Karpas-422 (cell line): ENCODE results near the gene SPO11. TPM values are rescaled to one million over a fixed set of nuclear protein-coding genes. Genes with fewer than 3 reads are reported as not detected.

Source experiments
- DNase-seq: peaks from one replicate; pipeline ENCODE4 v3.0.0-alpha.2; 2015
- H2AFZ ChIP-seq: fragments of 200-600 bp; sonication (generic); 2 replicates; pipeline ENCODE4 v1.6.1; 2014; ENCODE audit warnings: antibody characterized with exemption, low read length, mixed read lengths
- H3K27ac ChIP-seq: fragments of 200-600 bp; sonication (generic); 2 replicates; pipeline ENCODE4 v1.5.1; 2014; ENCODE audit warnings: mild to moderate bottlenecking, low read length, moderate library complexity
- H3K27me3 ChIP-seq: fragments of 200-600 bp; sonication (generic); 2 replicates; pipeline ENCODE4 v1.6.1; 2014; ENCODE audit warnings: low read length, mixed read lengths
- H3K36me3 ChIP-seq: fragments of 200-600 bp; sonication (generic); 2 replicates; pipeline ENCODE4 v1.6.1; 2014; ENCODE audit warnings: low read length, mixed read lengths; ENCODE audit not compliant: insufficient read depth
- H3K4me1 ChIP-seq: fragments of 200-600 bp; sonication (generic); 2 replicates; pipeline ENCODE4 v1.6.1; 2014; ENCODE audit warnings: mild to moderate bottlenecking, low read length, mixed read lengths
- H3K4me2 ChIP-seq: fragments of 200-600 bp; sonication (generic); 2 replicates; pipeline ENCODE4 v1.6.1; 2014; ENCODE audit warnings: low read length, low read depth, mild to moderate bottlenecking; ENCODE audit not compliant: poor library complexity, severe bottlenecking
- H3K4me3 ChIP-seq: fragments of 200-600 bp; sonication (generic); 2 replicates; pipeline ENCODE4 v1.5.1; 2014; ENCODE audit warnings: mild to moderate bottlenecking, antibody characterized with exemption, low read length, mixed read lengths
- H3K79me2 ChIP-seq: fragments of 200-600 bp; sonication (generic); 2 replicates; pipeline ENCODE4 v1.6.1; 2014; ENCODE audit warnings: mild to moderate bottlenecking, low read length, mixed read lengths
- H3K9ac ChIP-seq: fragments of 200-600 bp; sonication (generic); 2 replicates; pipeline ENCODE4 v1.6.0; 2014; ENCODE audit warnings: low read length
- H3K9me2 ChIP-seq: fragments of 200-600 bp; sonication (generic), shearing (Covaris generic); replicated peaks from 2 replicates; pipeline ENCODE4 v1.6.0; 2014; ENCODE audit warnings: mild to moderate bottlenecking, low read length, moderate library complexity; ENCODE audit not compliant: insufficient read depth
- H3K9me3 ChIP-seq: fragments of 300-700, 200-600 bp; sonication (generic); 2 replicates; pipeline ENCODE4 v1.6.1; 2014; ENCODE audit warnings: low read length, mixed read lengths
- H4K20me1 ChIP-seq: fragments of 200-600 bp; sonication (generic); 2 replicates; pipeline ENCODE4 v1.6.1; 2014; ENCODE audit warnings: mild to moderate bottlenecking, antibody characterized with exemption, low read length, low read depth; ENCODE audit not compliant: insufficient read depth
- total RNA-seq: library from RNA; depleted of rRNA; stranded (reverse); fragments of >200 nt; shearing (Covaris generic); gene quantifications from 2 replicates; pipeline ENCODE4 v1.2.3, GENCODE V29; 2014; ENCODE audit warnings: low replicate concordance

SPO11 gene
- total RNA-seq, 1 experiment from 2014 or later = not detected

- H3K27me3 ChIP-seq = no peaks in the 10 kb centered on the region
- no peak overlapping the region for H2AFZ ChIP-seq
- H3K79me2 ChIP-seq = peaks cover 4% of the 10 kb centered on the region; the same call in 1 of the 2 replicates
- 0 out of 2 replicates have a peak, but pooled peaks cover 4% of the 10 kb centered on the region for H4K20me1 ChIP-seq
- no peaks in the 10 kb centered on the region for H3K9me2 ChIP-seq
- no peak overlapping the region for H3K4me3 ChIP-seq
- H3K9ac ChIP-seq = no peak overlapping the region
- H3K4me1 ChIP-seq = no peaks in the 10 kb centered on the region
- no peak overlapping the region for H3K27ac ChIP-seq
- no peaks in the 10 kb centered on the region for H3K9me3 ChIP-seq
- peaks cover 65% of the 10 kb centered on the region for H3K36me3 ChIP-seq
- H3K4me2 ChIP-seq = no peak overlapping the region
- no peak for DNase-seq
These were observed 40.0 kb downstream of the SPO11 start for GRCh38 chr20:57369596-57369995.

GRCh38 chr20:57370316-57370715 is 40.7 kb downstream of the SPO11 start:
- no peak overlapping the region for H2AFZ ChIP-seq
- H3K9me2 ChIP-seq = no peaks in the 10 kb centered on the region
- no peak overlapping the region for H3K4me3 ChIP-seq
- H3K4me2 ChIP-seq = no peak overlapping the region
- no peaks in the 10 kb centered on the region for H3K27me3 ChIP-seq
- DNase-seq = no peak
- H3K27ac ChIP-seq = no peak overlapping the region
- H3K9me3 ChIP-seq = no peaks in the 10 kb centered on the region
- H3K79me2 ChIP-seq = peaks cover 4% of the 10 kb centered on the region; the same call in 1 of the 2 replicates
- no peak overlapping the region for H3K9ac ChIP-seq
- 0 out of 2 replicates have a peak, but pooled peaks cover 4% of the 10 kb centered on the region for H4K20me1 ChIP-seq
- H3K36me3 ChIP-seq = peaks cover 65% of the 10 kb centered on the region
- no peaks in the 10 kb centered on the region for H3K4me1 ChIP-seq

- Histone ChIP-seq H3K4me1 (no peaks in the 10 kb centered on the region), H3K4me2 (no peak overlapping the region), H3K79me2 (no peaks in the 10 kb centered on the region), H3K9ac (no peak overlapping the region), H3K9me2 (no peaks in the 10 kb centered on the region), H2AFZ (no peak overlapping the region), H3K27ac (no peak overlapping the region), H3K4me3 (no peak overlapping the region), H3K27me3 (no peaks in the 10 kb centered on the region), H3K36me3 (peaks cover 59% of the 10 kb centered on the region), H4K20me1 (0 out of 2 replicates have a peak, but pooled peaks cover 4% of the 10 kb centered on the region), H3K9me3 (no peaks in the 10 kb centered on the region)
- DNase-seq = no peak
These were observed 41.8 kb downstream of the SPO11 start for GRCh38 chr20:57371363-57371762.

GRCh38 chr20:57372157-57372556 is 42.6 kb downstream of the SPO11 start:
- Histone ChIP-seq H3K9me2 (no peaks in the 10 kb centered on the region), H3K4me3 (no peak overlapping the region), H3K4me2 (no peak overlapping the region), H3K79me2 (no peaks in the 10 kb centered on the region), H3K36me3 (peaks cover 51% of the 10 kb centered on the region), H3K4me1 (no peaks in the 10 kb centered on the region), H4K20me1 (0 out of 2 replicates have a peak, but pooled peaks cover 4% of the 10 kb centered on the region), H2AFZ (no peak overlapping the region), H3K9me3 (no peaks in the 10 kb centered on the region), H3K27ac (no peak overlapping the region), H3K9ac (no peak overlapping the region), H3K27me3 (no peaks in the 10 kb centered on the region)
- DNase-seq = peak; percentile 31

GRCh38 chr20:57372581-57373350 is 43.2 kb downstream of the SPO11 start:
- H3K36me3 ChIP-seq = peaks cover 48% of the 10 kb centered on the region
- no peaks in the 10 kb centered on the region for H3K27me3 ChIP-seq
- no peak overlapping the region for H3K4me3 ChIP-seq
- DNase-seq = peak; percentile 32
- no peaks in the 10 kb centered on the region for H3K4me1 ChIP-seq
- no peaks in the 10 kb centered on the region for H3K9me3 ChIP-seq
- 0 out of 2 replicates have a peak, but pooled peaks cover 4% of the 10 kb centered on the region for H4K20me1 ChIP-seq
- H2AFZ ChIP-seq = no peak overlapping the region
- H3K27ac ChIP-seq = no peak overlapping the region
- no peak overlapping the region for H3K9ac ChIP-seq
- H3K4me2 ChIP-seq = no peak overlapping the region
- no peaks in the 10 kb centered on the region for H3K79me2 ChIP-seq
- H3K9me2 ChIP-seq = no peaks in the 10 kb centered on the region

GRCh38 chr20:57374343-57374930 is 44.8 kb downstream of the SPO11 start:
- H3K27me3 ChIP-seq = no peaks in the 10 kb centered on the region
- no peaks in the 10 kb centered on the region for H3K9me2 ChIP-seq
- peaks cover 9% of the 10 kb centered on the region for H3K4me1 ChIP-seq
- 0 out of 2 replicates have a peak, but pooled peaks cover 4% of the 10 kb centered on the region for H4K20me1 ChIP-seq
- no peaks in the 10 kb centered on the region for H3K9me3 ChIP-seq
- no peak overlapping the region for H3K9ac ChIP-seq
- no peaks in the 10 kb centered on the region for H3K79me2 ChIP-seq
- peaks cover 34% of the 10 kb centered on the region for H3K36me3 ChIP-seq
- no peak for DNase-seq
- no peak overlapping the region for H3K4me3 ChIP-seq
- H3K27ac ChIP-seq = no peak overlapping the region
- H2AFZ ChIP-seq = no peak overlapping the region
- H3K4me2 ChIP-seq = no peak overlapping the region

- Histone ChIP-seq H4K20me1 (0 out of 2 replicates have a peak, but pooled peaks cover 4% of the 10 kb centered on the region), H3K27ac (no peak overlapping the region), H3K4me3 (no peak overlapping the region), H3K4me2 (no peak overlapping the region), H3K4me1 (peaks cover 13% of the 10 kb centered on the region), H3K9me3 (no peaks in the 10 kb centered on the region), H3K9ac (no peak overlapping the region), H3K36me3 (peaks cover 28% of the 10 kb centered on the region), H3K27me3 (no peaks in the 10 kb centered on the region), H2AFZ (no peak overlapping the region), H3K9me2 (no peaks in the 10 kb centered on the region), H3K79me2 (no peaks in the 10 kb centered on the region)
- no peak for DNase-seq
These were observed 45.5 kb downstream of the SPO11 start for GRCh38 chr20:57374931-57375651.
